HG02588 (cell line): ENCODE data around the gene MX1.

Experiments used
- ATAC-seq: cut with Tn5 transposase; IDR thresholded peaks from one replicate; pipeline ENCODE4 v1.9.1; 2021; ENCODE audit warnings: mild to moderate bottlenecking, moderate library complexity; ENCODE audit not compliant: unreplicated experiment

Gene MX1

GRCh38 chr21:41425954-41426675 lies at the start of gene MX1:
TSS of gene MX1 (plus strand) at chr21:41426239. CDS start at chr21:41432071, 5,832 bp downstream.
- ATAC-seq: peak; percentile 83

- ATAC-seq: no peak
Measured at GRCh38 chr21:41377715-41378114, 48.3 kb upstream of the MX1 start.

DNA sequence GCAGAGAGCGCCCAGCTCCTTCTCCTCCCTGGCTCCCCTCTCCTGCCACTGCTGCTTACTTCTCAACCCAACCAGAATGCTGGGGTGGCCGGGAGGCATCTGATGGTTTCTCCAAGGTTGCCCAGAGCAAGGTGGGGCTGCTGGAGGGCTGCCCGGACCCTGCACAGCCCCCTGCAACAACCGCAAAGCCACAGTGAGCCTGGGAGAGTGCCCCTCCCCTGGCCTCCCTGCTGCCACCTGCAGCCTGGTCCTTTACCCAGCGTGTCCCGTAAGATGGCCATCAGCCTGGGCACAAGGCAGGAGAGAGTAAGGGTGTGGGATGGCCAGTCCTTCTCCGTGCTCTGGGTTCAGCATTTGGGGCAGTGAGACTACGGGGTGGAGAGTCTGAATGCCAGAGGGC lies 47.2 kb upstream of the MX1 start:
- no peak for ATAC-seq

GRCh38 chr21:41379901-41380300 lies 46.1 kb upstream of the MX1 start:
- ATAC-seq: no peak

- ATAC-seq: no peak
Measured at GRCh38 chr21:41381731-41382130, 44.3 kb upstream of the MX1 start.

DNA sequence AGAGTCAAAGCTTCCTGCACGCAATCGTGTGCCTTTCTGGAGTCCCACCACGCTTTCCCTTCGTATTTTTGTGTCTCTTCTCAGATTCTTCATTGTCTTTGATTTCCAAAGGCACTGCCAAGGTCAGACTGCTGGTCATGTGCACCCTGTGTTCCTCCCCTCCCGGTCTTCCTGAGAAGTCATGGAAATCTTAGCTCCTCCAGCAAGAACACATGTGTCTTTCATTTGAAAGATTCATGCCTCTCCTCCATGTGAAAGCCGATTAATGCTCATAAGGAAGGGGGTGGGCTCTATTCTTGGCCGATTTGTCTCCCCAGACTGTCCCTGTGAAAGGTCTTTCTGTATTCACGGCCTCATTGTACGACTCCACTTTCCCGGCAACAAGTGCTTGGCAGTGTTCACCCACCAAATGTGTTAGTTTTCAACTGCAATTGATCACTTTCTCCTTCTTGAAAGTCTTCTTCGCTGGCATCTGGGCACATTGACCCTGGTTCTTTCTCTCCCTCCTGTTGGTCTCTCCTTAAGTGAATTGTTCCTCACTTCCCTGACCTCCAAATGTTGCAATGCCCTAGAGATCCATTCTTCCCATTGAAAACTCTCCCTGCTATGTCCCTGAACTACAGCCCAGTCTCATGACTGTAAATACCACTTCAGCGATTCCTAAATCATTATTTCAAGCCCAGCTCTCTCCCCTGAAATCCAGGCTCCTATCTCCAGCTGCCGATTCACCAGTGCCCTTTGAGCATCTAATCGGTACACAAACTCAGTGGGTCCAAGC lies 38.8 kb upstream of the MX1 start:
- no peak for ATAC-seq

- no peak for ATAC-seq
Measured at GRCh38 chr21:41387824-41388223, 38.2 kb upstream of the MX1 start.

GRCh38 chr21:41388259-41388658 lies 37.8 kb upstream of the MX1 start:
- ATAC-seq: no peak

DNA sequence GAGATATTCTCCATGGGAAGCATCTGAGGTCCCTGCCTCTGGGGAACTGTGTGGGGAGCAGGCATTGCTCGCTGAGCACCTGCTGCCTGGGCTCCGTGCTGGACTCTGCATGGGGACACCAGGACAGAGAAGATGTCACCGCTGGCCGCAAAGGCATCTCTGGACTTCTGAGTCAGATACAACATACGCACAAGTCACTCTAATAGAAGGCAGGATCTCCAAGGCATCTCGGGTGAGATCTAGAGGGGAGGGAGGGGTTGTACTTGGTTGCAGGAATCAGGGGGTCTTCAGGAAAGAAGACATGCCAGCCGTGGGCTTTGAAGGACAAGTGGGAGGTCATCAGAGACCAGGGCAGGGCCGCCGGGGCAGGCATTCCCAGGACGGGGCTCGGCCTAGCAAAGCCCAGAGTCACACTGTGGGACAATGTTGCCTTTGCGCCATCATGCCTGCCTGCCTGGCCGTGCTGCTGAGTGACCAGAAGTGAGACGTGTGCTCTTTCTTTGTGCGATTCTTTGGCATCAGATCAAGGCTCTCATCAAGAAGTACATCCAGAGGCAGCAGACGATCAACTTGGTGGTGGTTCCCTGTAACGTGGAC lies 35.9 kb upstream of the MX1 start:
- ATAC-seq: no peak

DNA sequence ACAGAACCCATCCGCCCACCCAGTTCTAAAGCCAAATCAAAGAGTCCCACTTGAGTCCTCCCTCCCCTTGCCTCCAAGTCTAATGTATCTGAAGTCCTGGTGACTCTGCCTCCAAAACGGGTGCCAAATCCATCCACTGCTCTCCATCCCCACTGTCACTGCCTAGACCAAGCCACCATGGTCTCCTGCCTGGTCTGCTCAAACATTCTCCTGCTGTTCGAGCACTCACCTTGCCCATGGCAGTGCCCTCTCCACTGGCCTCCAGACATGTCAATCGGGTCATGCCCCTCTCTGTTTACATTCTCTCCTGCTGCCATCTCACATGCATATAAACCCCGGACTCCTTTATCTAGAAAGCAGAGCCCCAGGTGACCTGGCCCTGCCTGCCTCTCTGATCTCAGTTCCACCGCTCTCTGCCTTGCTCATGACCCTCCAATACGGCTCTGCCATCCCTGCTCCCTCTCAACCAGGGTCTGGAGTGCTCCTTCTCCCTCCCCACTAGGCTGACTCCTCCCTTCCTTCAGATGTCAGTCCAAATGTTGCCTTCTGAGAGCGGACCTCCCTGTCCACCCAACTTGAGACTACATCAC lies 32.1 kb upstream of the MX1 start:
- ATAC-seq: no peak

- no peak for ATAC-seq
Measured at GRCh38 chr21:41396558-41397075, 29.4 kb upstream of the MX1 start.

- no peak for ATAC-seq
Measured at GRCh38 chr21:41397471-41397891, 28.6 kb upstream of the MX1 start.

DNA sequence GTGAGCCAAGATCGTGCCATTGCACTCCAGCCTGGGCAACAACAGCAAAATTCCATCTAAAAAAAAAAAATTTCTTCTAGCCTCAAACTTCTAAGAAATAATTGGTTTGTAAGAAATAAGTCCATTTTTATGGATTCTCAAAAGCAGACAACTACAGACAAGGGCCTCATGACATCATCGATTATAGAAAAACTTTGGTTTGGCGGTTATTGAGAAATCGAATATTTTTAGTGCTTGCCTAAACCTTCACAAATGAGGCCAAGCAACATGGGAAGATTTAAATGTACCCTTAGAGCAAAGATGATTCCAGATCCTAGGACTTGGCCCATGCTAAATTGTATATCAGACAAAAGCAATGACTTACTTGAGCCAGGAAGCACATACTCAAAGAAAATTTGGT lies 27.8 kb upstream of the MX1 start:
- ATAC-seq: no peak

DNA sequence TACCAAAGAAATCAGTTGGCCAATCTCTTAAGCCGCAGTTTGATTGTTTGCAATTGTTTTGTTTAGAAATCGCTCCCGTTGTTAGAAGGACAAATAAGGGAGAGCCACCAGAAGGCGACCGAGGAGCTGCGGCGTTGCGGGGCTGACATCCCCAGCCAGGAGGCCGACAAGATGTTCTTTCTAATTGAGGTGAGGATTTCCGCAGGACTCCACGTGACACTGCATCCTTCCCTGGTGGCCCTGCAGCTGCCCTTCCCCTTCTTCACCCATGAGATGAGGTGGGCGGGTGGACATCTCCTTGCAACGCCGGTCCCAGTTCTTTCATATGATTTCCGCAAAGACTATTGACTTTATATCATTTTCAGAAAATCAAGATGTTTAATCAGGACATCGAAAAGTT lies 27.2 kb upstream of the MX1 start:
- no peak for ATAC-seq

GRCh38 chr21:41399246-41399800 lies 26.7 kb upstream of the MX1 start:
- no peak for ATAC-seq

DNA sequence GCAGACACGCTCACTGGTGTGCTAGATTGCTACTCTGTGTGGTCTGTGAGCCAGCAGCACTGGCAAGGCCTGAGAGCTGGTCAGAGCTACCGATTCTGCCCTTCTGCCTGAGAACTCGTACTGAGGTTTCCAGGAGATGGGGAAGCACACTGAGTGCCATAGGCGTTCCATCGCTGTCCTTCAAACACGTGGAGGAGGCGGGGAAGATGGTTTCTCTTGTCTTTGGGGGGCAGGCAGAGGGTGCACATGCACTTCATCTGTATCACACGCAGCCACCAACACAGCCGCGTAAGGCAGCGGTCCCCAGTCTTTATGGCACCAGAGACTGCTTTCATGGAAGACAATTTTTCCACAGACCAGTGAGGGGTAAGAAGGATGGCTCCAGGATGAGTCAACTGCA lies 23.8 kb upstream of the MX1 start:
- ATAC-seq: no peak

- no peak for ATAC-seq
Measured at GRCh38 chr21:41402796-41403195, 23.2 kb upstream of the MX1 start.

- no peak for ATAC-seq
Measured at GRCh38 chr21:41403331-41403730, 22.7 kb upstream of the MX1 start.

GRCh38 chr21:41403966-41404365 lies 22.1 kb upstream of the MX1 start:
- no peak for ATAC-seq

DNA sequence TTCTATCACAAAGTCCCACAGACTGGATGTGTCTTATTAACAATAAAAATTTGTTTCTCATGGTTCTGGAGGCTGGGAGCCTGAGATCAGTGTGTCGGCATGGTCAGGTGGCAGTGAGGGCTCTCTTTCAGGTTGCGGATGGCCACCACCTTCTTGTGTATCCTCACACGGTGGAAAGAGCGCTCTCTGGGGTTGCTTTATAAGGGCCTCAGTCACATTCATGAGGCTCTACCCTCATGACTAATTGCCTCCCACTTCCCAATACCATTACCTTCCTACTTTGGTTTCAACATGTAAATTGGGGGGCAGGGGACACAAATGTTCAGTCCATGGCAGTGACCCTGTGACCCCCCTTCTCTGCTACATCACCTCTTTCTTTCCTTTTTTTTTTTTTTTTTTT lies 20.7 kb upstream of the MX1 start:
- no peak for ATAC-seq

DNA sequence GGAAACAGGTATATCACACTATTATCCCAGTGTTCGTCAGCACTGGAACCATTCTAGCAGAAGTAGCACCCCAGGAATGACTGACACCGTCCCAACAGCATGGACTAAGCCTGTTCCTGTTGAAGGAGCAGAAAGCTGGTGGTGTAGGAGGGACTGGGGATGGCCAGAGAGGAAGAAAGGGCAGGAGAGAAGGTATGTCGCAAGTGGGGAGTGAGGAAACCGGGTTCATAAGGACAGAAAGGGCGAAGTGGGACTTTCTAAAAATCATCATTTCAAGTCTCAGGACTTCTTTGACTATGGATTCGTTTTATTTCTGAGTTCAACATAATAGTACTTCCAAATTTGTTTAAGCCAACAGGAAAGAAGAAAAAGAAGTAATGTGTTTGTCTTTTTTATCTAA lies 19.7 kb upstream of the MX1 start:
- ATAC-seq: no peak
